HFFc6 (cell line): ENCODE results near the gene MRGPRD. TPM values are rescaled to one million over a fixed set of nuclear protein-coding genes. Genes with fewer than 3 reads are reported as not detected.

Experiments
- DNase-seq: peaks from one replicate; pipeline ENCODE4 v3.0.0-alpha.2; 2018
- H3K27ac Mint-ChIP-seq: 2 replicates; pipeline ENCODE4 v1.8.0; 2020; ENCODE audit warnings: mild to moderate bottlenecking, mixed read lengths
- H3K27me3 Mint-ChIP-seq: 2 replicates; pipeline ENCODE4 v1.8.0; 2021; ENCODE audit warnings: mild to moderate bottlenecking, moderate library complexity, mixed read lengths; ENCODE audit not compliant: insufficient read depth
- H3K36me3 Mint-ChIP-seq: 2 replicates; pipeline ENCODE4 v1.8.0; 2021; ENCODE audit warnings: low read depth, mixed read lengths
- H3K4me1 Mint-ChIP-seq: 2 replicates; pipeline ENCODE4 v1.8.0; 2020; ENCODE audit warnings: low read depth, mixed read lengths
- H3K4me3 Mint-ChIP-seq: 2 replicates; pipeline ENCODE4 v1.8.0; 2020; ENCODE audit warnings: mild to moderate bottlenecking, moderate library complexity, mixed read lengths
- H3K9me3 Mint-ChIP-seq: 2 replicates; pipeline ENCODE4 v1.8.0; 2020; ENCODE audit warnings: mild to moderate bottlenecking, mixed read lengths
- total RNA-seq, 6 experiments: library from RNA; stranded (reverse); fragmentation: NEBNext Ultra II Directional; extraction: Animal tissue kit (Norgen Biotek cat#: 25700); gene quantifications; 2 replicates in 1 of 6; 3 replicates in 5 of 6; pipeline ENCODE4 v1.2.3, GENCODE V29; 2021
- TF ChIP-seq, protein P1 (sequence below): fragments of 200-600 bp; sonication (generic); IDR thresholded peaks from 2 replicates; pipeline ENCODE4 v1.5.0; 2021; ENCODE audit warnings: antibody characterized with exemption, mild to moderate bottlenecking

Gene MRGPRD
- total RNA-seq, 6 experiments from 2014 or later = not detected

DNA sequence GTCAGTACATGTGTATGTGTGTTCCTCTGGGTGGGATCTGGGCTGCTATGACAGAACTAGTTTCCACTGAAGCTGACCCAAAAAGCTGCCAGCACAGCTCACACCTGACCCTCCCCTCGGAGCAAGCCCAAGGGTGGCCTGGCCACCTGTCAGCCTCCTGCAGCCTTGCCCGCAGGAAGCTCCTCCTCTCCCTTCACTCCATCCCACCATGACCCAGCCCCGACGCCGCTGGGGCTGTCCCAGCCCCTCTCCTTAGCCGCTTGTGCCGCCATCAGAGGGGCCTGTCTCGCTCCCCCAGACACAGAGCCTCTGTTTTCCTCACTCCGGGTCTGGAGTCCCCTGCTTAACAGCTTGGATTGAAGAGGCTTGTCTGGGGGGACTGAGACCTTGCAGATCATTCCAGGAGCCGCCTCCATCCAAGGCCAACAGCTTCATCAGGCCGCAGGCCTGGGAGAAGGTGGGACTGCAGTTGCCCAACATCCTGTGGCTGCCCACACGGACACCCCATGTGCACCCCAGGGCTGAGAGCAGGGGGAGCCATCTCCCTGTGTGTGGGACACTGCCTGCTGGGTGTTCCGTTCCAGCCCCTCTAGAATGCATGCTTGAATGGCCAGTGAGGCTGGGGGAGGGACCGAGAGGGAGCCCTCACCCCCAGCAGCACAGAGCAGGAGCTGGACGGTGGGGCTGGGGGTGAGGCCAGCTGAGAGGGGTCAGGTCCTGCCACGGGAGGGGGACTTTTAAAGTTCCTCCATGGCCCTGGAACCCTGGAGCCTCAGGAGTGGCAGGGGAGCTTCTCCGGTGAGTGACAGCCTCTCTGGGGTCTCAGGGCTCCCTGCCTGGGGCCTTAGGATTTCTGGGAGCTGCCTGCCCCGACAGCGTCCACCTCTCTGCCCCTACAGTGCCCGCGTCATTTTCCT is 31.6 kb upstream of the MRGPRD start:
- Mint-ChIP-seq H3K4me3 (peak overlapping the region; percentile 87), H3K4me1 (peaks cover 51% of the 10 kb centered on the region), H3K27ac (peak overlapping the region; percentile 84), H3K9me3 (no peaks in the 10 kb centered on the region), H3K27me3 (peaks cover 9% of the 10 kb centered on the region), H3K36me3 (peaks cover 7% of the 10 kb centered on the region; the same call in 1 of the 2 replicates)
- DNase-seq = peak; percentile 68
- TF ChIP-seq, protein P1, sequence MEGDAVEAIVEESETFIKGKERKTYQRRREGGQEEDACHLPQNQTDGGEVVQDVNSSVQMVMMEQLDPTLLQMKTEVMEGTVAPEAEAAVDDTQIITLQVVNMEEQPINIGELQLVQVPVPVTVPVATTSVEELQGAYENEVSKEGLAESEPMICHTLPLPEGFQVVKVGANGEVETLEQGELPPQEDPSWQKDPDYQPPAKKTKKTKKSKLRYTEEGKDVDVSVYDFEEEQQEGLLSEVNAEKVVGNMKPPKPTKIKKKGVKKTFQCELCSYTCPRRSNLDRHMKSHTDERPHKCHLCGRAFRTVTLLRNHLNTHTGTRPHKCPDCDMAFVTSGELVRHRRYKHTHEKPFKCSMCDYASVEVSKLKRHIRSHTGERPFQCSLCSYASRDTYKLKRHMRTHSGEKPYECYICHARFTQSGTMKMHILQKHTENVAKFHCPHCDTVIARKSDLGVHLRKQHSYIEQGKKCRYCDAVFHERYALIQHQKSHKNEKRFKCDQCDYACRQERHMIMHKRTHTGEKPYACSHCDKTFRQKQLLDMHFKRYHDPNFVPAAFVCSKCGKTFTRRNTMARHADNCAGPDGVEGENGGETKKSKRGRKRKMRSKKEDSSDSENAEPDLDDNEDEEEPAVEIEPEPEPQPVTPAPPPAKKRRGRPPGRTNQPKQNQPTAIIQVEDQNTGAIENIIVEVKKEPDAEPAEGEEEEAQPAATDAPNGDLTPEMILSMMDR = peak; percentile 28; the same call in 1 of the 2 replicates

DNA sequence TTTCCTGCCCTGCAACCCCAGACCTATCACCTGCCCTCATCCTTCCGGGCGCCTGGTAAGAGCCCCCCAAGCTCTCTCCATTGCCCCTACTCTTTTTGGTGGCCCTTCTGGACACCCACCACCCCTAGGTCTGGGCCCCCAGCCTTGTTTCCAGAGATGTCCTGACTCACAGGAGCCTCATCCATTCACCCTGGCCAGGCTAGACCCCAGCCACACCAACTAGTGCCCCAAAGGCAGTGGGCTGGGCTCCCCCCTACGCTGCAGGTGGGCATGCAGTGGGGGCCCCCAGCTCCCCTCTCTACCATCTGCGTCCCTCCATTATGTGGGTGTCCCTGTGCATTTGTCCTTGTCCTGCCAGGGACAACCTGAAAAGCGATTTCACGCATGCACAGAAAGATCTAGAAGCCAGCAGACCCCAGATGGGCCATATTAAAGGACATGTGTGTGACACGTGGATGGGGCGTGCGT is 30.9 kb upstream of the MRGPRD start:
- Mint-ChIP-seq H3K9me3 (no peaks in the 10 kb centered on the region), H3K27ac (peak overlapping the region; percentile 84), H3K27me3 (peaks cover 7% of the 10 kb centered on the region), H3K4me3 (peak overlapping the region; percentile 87), H3K4me1 (peaks cover 54% of the 10 kb centered on the region), H3K36me3 (peaks cover 9% of the 10 kb centered on the region; the same call in 1 of the 2 replicates)
- no peak for DNase-seq
- TF ChIP-seq, protein P1 = no peak

DNA sequence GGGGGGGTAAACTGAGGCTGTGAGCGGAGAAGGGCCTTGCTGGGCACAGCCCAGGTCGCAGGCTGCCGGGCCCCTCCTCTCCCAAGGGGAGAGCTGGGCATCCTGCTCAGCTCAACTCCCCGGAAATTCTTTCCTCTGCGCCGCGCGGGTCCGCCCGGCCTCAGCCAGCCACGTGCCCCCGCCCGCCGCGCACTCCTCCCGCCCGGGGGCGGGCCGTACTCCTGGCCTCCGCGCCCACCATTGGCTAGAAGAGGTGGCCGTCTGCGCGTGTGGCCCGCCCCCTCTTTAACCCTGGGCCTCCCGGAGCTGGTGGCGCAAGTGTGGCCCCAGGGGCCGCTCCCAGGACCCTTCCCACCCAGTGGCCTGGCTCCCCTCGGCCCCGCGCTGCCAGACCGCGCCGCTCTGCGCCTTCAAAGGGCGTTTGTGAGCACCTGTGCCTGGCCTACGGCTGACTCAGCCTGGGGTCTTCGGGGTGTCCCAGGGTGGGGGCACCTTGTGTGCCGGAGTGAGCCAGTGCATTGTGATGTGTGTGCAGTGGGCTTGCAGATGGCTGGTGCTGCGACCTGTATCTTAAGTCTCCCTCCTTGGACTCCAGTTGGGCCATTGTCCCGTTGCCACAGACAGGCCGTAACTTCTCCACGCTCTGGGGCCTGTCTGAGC is 30.3 kb upstream of the MRGPRD start:
- Mint-ChIP-seq H3K27me3 (peaks cover 6% of the 10 kb centered on the region), H3K4me3 (peak overlapping the region; percentile 87), H3K9me3 (no peaks in the 10 kb centered on the region), H3K4me1 (peaks cover 54% of the 10 kb centered on the region), H3K36me3 (peaks cover 9% of the 10 kb centered on the region; the same call in 1 of the 2 replicates), H3K27ac (peak overlapping the region; percentile 98)
- DNase-seq = peak; percentile 75
- TF ChIP-seq, protein P1 = no peak

DNA sequence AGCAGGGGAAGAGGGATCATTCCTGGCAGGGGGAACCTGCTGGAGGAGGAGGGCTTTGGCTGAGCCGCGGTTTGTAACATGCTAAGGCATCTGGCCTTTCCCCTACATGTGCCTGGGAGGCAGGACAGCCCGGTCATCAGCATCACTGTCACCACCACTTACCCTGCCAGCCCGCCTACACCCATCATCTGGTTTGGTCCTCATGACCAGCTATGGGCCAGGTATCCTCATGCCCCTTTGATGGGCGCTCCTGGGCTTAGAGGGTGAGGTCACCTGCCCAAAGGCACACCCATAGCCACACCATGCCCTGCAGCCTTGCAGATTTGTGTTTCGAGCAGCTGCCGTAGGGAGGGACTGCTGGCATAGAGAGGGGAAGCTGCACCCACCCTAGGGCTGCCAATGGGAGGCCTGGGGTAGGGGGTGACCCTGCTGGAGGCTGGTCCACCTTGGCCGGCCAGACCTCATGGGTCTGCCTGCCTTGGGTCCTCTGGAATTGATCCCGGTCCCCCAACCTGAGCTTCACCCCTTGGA is 29.6 kb upstream of the MRGPRD start:
- TF ChIP-seq, protein P1 = no peak
- H3K27ac Mint-ChIP-seq = peak overlapping the region; percentile 98

DNA sequence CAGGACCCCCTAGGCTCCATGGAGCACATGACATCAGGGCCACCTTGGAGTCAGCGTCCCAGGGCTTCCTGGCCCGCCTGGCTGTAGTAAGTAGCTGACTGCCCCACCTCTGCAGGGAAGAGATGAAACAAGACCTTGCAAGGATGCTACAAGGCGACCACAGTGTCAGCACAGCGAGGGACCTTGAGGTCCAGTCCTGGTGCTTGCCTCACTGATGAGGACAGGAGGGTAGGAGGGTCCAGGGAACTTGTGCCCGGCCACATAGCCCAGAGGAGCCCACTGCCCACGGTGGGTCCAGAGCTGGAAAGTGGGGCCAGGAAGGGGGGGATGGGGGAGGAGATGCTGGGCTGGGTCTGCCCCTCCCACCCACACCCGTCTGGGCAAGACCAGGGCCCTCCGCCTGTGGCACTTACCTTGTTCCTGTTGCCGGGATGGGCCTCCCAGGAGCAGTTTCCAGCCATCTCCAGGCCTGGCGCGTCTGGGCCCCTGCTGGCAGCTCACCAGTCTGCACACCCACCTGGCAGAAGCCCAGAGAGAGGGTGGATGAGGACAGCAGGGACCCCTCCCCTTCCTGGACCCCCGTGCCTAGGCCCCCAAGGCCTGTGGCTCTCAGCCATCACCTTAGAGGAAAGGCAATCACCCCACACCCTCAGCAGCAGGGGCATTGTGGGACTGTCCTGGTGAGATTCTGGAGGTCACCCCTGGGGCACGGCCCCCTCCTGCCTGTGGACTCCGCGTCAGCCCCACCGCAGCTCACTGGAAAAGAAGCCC is 28.8 kb upstream of the MRGPRD start:
- DNase-seq = no peak
- Mint-ChIP-seq H3K36me3 (peaks cover 9% of the 10 kb centered on the region; the same call in 1 of the 2 replicates), H3K4me1 (peaks cover 54% of the 10 kb centered on the region), H3K4me3 (peak overlapping the region; percentile 76), H3K9me3 (no peaks in the 10 kb centered on the region), H3K27me3 (peaks cover 8% of the 10 kb centered on the region), H3K27ac (peak overlapping the region; percentile 98)
- TF ChIP-seq, protein P1 = no peak

More for the DNA sequence above, 29.6 kb upstream of the MRGPRD start:
- H3K27me3 Mint-ChIP-seq = peaks cover 8% of the 10 kb centered on the region
- H3K36me3 Mint-ChIP-seq = peaks cover 9% of the 10 kb centered on the region; the same call in 1 of the 2 replicates
- H3K4me3 Mint-ChIP-seq = peak overlapping the region; percentile 76
- peaks cover 54% of the 10 kb centered on the region for H3K4me1 Mint-ChIP-seq
- H3K9me3 Mint-ChIP-seq = no peaks in the 10 kb centered on the region
- no peak for DNase-seq
